HCT116 (cell line): ENCODE measurements around the gene TWNK. TPM values are rescaled to one million over a fixed set of nuclear protein-coding genes. Genes with fewer than 3 reads are reported as not detected.

Experiments used
- ATAC-seq: fragments of 200-7000 bp; cut with Tn5 transposase; 2 replicates; pipeline ENCODE4 v1.9.1; 2020; ENCODE audit warnings: mild to moderate bottlenecking, moderate library complexity
- BruUV-seq: library from RNA; stranded (reverse); fragments of 400-500 nt; replicated peaks from 2 replicates; lab custom pipeline; 2021; lab: Mats Ljungman, UMichigan
- CTCF ChIA-PET: fragments of 300-600 bp; sonication (Branson Sonifier 250); formaldehyde crosslinking; loops from one replicate; lab custom pipeline; 2021; ENCODE audit warnings: antibody characterized with exemption; lab: Charles Lee
- POLR2A ChIA-PET: fragments of 300-600, 350-600 bp; sonication (Branson Sonifier 250); formaldehyde crosslinking; loops from one replicate; lab custom pipeline; 2021; ENCODE audit warnings: antibody characterized with exemption; lab: Charles Lee
- RAD21 ChIA-PET, 2 experiments: fragments of 300-600 bp; sonication (Branson Sonifier 250); formaldehyde crosslinking; loops; one replicate each; lab custom pipeline; 2023; ENCODE audit warnings: low total read pairs in 2 of 2; ENCODE audit not compliant: uncharacterized antibody in 2 of 2, unreplicated experiment in 2 of 2, low non-redundant PET in 1 of 2; lab: Charles Lee
- DNase-seq: peaks from one replicate; pipeline ENCODE4 v3.0.0-alpha.2; 2010; ENCODE audit warnings: low read depth, low spot score
- H2AFZ ChIP-seq: fragments of 200-600 bp; shearing (Covaris generic), sonication (generic); 2 replicates; pipeline ENCODE4 v1.6.1; 2017; ENCODE audit warnings: low read depth, mixed run types, mixed read lengths, antibody characterized with exemption, low read length; ENCODE audit not compliant: poor library complexity, severe bottlenecking
- H3K27ac ChIP-seq: 2 replicates; pipeline ENCODE4 v1.5.1; 2012; ENCODE audit warnings: low read depth, low read length
- H3K27me3 ChIP-seq: fragments of 200-600 bp; sonication (generic); 2 replicates; pipeline ENCODE4 v1.6.1; 2016; ENCODE audit warnings: mixed run types, low read length, mixed read lengths; ENCODE audit not compliant: insufficient read depth
- H3K36me3 ChIP-seq, 2 experiments: fragments of 200-500 bp in 1 of 2; fragments of 200-600 bp in 1 of 2; sonication (Bioruptor generic) in 1 of 2; sonication (generic) in 1 of 2; 2 replicates each; pipeline versions ENCODE4 v1.5.1 to v1.6.1; 2014 to 2016; ENCODE audit warnings: low read length in 2 of 2, inconsistent platforms in 1 of 2, mixed read lengths in 1 of 2, mixed run types in 1 of 2; ENCODE audit not compliant: insufficient read depth in 2 of 2, control insufficient read depth in 1 of 2
- H3K4me1 ChIP-seq, 2 experiments: fragments of 200-600 bp in 1 of 2; sonication (generic) in 1 of 2; 2 replicates each; pipeline versions ENCODE4 v1.5.1 to v1.6.1; 2012 to 2017; ENCODE audit warnings: low read length in 2 of 2, inconsistent platforms in 1 of 2, mild to moderate bottlenecking in 1 of 2, mixed read lengths in 1 of 2, mixed run types in 1 of 2, moderate library complexity in 1 of 2; ENCODE audit not compliant: insufficient read depth in 2 of 2, control insufficient read depth in 1 of 2
- H3K4me2 ChIP-seq: fragments of 200-600 bp; sonication (generic); 2 replicates; pipeline ENCODE4 v1.6.1; 2017; ENCODE audit warnings: mixed run types, low read length, mixed read lengths
- H3K4me3 ChIP-seq, 2 experiments: fragments of 200-600 bp in 1 of 2; sonication (generic) in 1 of 2; replicated peaks in 1 of 2; 2 replicates each; pipeline ENCODE4 v1.5.1; 2011 to 2016; ENCODE audit warnings: low read length in 2 of 2, control low read depth in 1 of 2, low read depth in 1 of 2, mild to moderate bottlenecking in 1 of 2, mixed read lengths in 1 of 2, mixed run types in 1 of 2
- H3K79me2 ChIP-seq: fragments of 200-600 bp; sonication (generic); 2 replicates; pipeline ENCODE4 v1.6.1; 2017; ENCODE audit warnings: mild to moderate bottlenecking, mixed run types, low read length, moderate library complexity, mixed read lengths; ENCODE audit not compliant: insufficient read depth
- H3K9ac ChIP-seq: fragments of 200-600 bp; sonication (generic); 2 replicates; pipeline ENCODE4 v1.6.1; 2016; ENCODE audit warnings: low read length, mixed read lengths
- H3K9me2 ChIP-seq: fragments of 200-600 bp; sonication (generic), shearing (Covaris generic); 2 replicates; pipeline ENCODE4 v1.6.1; 2017; ENCODE audit warnings: mixed run types, mild to moderate bottlenecking, moderate library complexity; ENCODE audit not compliant: insufficient read depth
- H3K9me3 ChIP-seq, 2 experiments: fragments of 200-500 bp in 1 of 2; fragments of 200-600 bp in 1 of 2; sonication (Bioruptor generic) in 1 of 2; sonication (generic) in 1 of 2; 2 replicates each; pipeline ENCODE4 v1.6.1; 2014 to 2017; ENCODE audit warnings: low read length in 2 of 2, mixed read lengths in 2 of 2, inconsistent platforms in 1 of 2, low read depth in 1 of 2, mild to moderate bottlenecking in 1 of 2, mixed run types in 1 of 2, moderate library complexity in 1 of 2; ENCODE audit not compliant: control insufficient read depth in 1 of 2, insufficient read depth in 1 of 2
- H4K20me1 ChIP-seq: fragments of 200-600 bp; sonication (generic), shearing (Covaris generic); 2 replicates; pipeline ENCODE4 v1.6.1; 2017; ENCODE audit warnings: mixed run types, mild to moderate bottlenecking, moderate library complexity; ENCODE audit not compliant: insufficient read depth
- CEBPB ChIP-seq: IDR thresholded peaks from 2 replicates; pipeline ENCODE4 v1.6.1; 2012; ENCODE audit warnings: low read depth
- CTCF ChIP-seq, 3 experiments: fragments of 200-600 bp in 1 of 3; sonication (generic) in 1 of 3; IDR thresholded peaks in 2 of 3; conservative IDR thresholded peaks in 1 of 3; 2 replicates each; pipeline ENCODE4 v1.5.1; 2012 to 2017; ENCODE audit warnings: low read depth in 2 of 3, low read length in 2 of 3, antibody characterized with exemption in 1 of 3, borderline replicate concordance in 1 of 3, control low read depth in 1 of 3, mild to moderate bottlenecking in 1 of 3, mixed read lengths in 1 of 3, mixed run types in 1 of 3, moderate library complexity in 1 of 3; ENCODE audit not compliant: insufficient read depth in 1 of 3
- EGR1 ChIP-seq: IDR thresholded peaks from 2 replicates; pipeline ENCODE4 v1.6.1; 2012; ENCODE audit warnings: low read depth
- ELF1 ChIP-seq: IDR thresholded peaks from 2 replicates; pipeline ENCODE4 v1.6.1; 2012; ENCODE audit warnings: low read depth, borderline replicate concordance
- EZH2phosphoT487 ChIP-seq: fragments of 200-600 bp; IDR thresholded peaks from 2 replicates; pipeline ENCODE4 v1.6.1; 2018; ENCODE audit warnings: antibody characterized with exemption, borderline replicate concordance
- FOSL1 ChIP-seq: IDR thresholded peaks from 2 replicates; pipeline ENCODE4 v1.6.1; 2012; ENCODE audit warnings: low read depth
- JUND ChIP-seq: IDR thresholded peaks from 2 replicates; pipeline ENCODE4 v1.6.1; 2012
- POLR2A ChIP-seq: IDR thresholded peaks from 2 replicates; pipeline ENCODE4 v1.7.0; 2011; ENCODE audit warnings: borderline replicate concordance; ENCODE audit not compliant: insufficient read depth, insufficient read length; ENCODE audit errors: extremely low read depth
- POLR2AphosphoS5 ChIP-seq: IDR thresholded peaks from 2 replicates; pipeline ENCODE4 v1.6.1; 2011; ENCODE audit warnings: mild to moderate bottlenecking, low read depth, low read length, moderate library complexity
- SIN3A ChIP-seq: IDR thresholded peaks from 2 replicates; pipeline ENCODE4 v1.6.1; 2012; ENCODE audit warnings: low read depth
- SP1 ChIP-seq: IDR thresholded peaks from 2 replicates; pipeline ENCODE4 v1.6.1; 2012; ENCODE audit warnings: low read depth
- SRF ChIP-seq: IDR thresholded peaks from 2 replicates; pipeline ENCODE4 v1.6.1; 2012; ENCODE audit warnings: low read depth
- YY1 ChIP-seq: IDR thresholded peaks from 2 replicates; pipeline ENCODE4 v1.6.1; 2011; ENCODE audit warnings: low read length, low read depth, moderate library complexity, mild to moderate bottlenecking; ENCODE audit not compliant: insufficient replicate concordance; ENCODE audit errors: extremely low read depth
- ZFX ChIP-seq: fragments of 450-650 bp; IDR thresholded peaks from 2 replicates; pipeline ENCODE4 v1.6.1; 2017
- ZNF274 ChIP-seq: fragments of 200-500 bp; sonication (Bioruptor generic); IDR thresholded peaks from 2 replicates; pipeline ENCODE4 v1.6.1; 2014; ENCODE audit warnings: mild to moderate bottlenecking, low read depth, low read length, inconsistent platforms
- intact Hi-C: fragments of 100-400 bp; cut with micrococcal nuclease; formaldehyde crosslinking; loops from 2 replicates; pipeline ENCODE4 v1.10.0; 2022
- total RNA-seq: library from RNA; stranded (reverse); gene quantifications from one replicate; pipeline ENCODE4 v1.2.1, GENCODE V29; 2021; ENCODE audit not compliant: unreplicated experiment
- TF ChIP-seq, protein P1 (sequence below): IDR thresholded peaks from 2 replicates; pipeline ENCODE4 v1.6.1; 2012

The TWNK gene
- total RNA-seq, 1 experiment from 2014 or later: 42.1 TPM

GRCh38 chr10:100945754-100946153, 41.6 kb upstream of the TWNK start:
- DNase-seq: no peak
- Histone ChIP-seq H3K9ac (no peak overlapping the region), H3K27ac (no peak overlapping the region), H3K4me3 (no peak overlapping the region), H3K27me3 (no peaks in the 10 kb centered on the region), H2AFZ (no peak overlapping the region), H3K79me2 (no peaks in the 10 kb centered on the region), H3K36me3 (peaks cover 53 to 66% of the 10 kb centered on the region in 2 experiments), H3K4me1 (no peaks in the 10 kb centered on the region), H4K20me1 (no peaks in the 10 kb centered on the region), H3K9me3 (no peaks in the 10 kb centered on the region), H3K9me2 (no peaks in the 10 kb centered on the region), H3K4me2 (no peak overlapping the region)
- TF ChIP-seq POLR2AphosphoS5 (no peak), SIN3A (no peak), YY1 (no peak), POLR2A (no peak), CTCF (IDR thresholded peaks at IDR 0.05 in 2 of 3, conservative IDR thresholded peaks at IDR 0.05 in 1 of 3; ENCODE audit: borderline replicate concordance in 1 of 3, insufficient read depth in 1 of 3, low read depth in 2 of 3, low read length in 2 of 3) (no peak), EGR1 (no peak), ELF1 (no peak), EZH2phosphoT487 (no peak), JUND (no peak), SP1 (no peak), ZNF274 (no peak), ZFX (no peak), FOSL1 (no peak), SRF (no peak), CEBPB (no peak)
- TF ChIP-seq, protein P1, sequence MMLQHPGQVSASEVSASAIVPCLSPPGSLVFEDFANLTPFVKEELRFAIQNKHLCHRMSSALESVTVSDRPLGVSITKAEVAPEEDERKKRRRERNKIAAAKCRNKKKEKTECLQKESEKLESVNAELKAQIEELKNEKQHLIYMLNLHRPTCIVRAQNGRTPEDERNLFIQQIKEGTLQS: no peak
- ATAC-seq: no peak
- POLR2A ChIA-PET: no interaction called here
- BruUV-seq: no TSS peak
- CTCF ChIA-PET: interaction anchor here (3.3 kb wide), 1 partner anchor 11 kb away, joined by 15 read pairs; no protein-coding TSS in a partner anchor
- intact Hi-C loops: no loop called here
- RAD21 ChIA-PET: no interaction called here
